GM12878 (cell line): ENCODE measurements around the gene RASL12. TPM values are rescaled to one million over a fixed set of nuclear protein-coding genes. Genes with fewer than 3 reads are reported as not detected.
"Not testable (repeated sequence)": the region's sequence is repeated elsewhere in the genome, so short reads cannot be mapped to it uniquely, and the experiment has no call there.

Experiments used
- ATAC-seq: fragments of 200-7000 bp; cut with Tn5 transposase; 3 replicates; pipeline ENCODE4 v1.9.1; 2020; ENCODE audit warnings: mild to moderate bottlenecking, moderate library complexity
- BruUV-seq: library from RNA; stranded (reverse); fragments of 400-500 nt; replicated peaks from 2 replicates; lab custom pipeline; 2021; lab: Mats Ljungman, UMichigan
- CTCF ChIA-PET: fragments of 300-600 bp; sonication (Branson Sonifier 250); formaldehyde crosslinking; extraction: SDS; loops from one replicate; lab custom pipeline; 2021; ENCODE audit warnings: inconsistent platforms; lab: Yijun Ruan, JAX
- POLR2A ChIA-PET: fragments of 350-600 bp; formaldehyde crosslinking; extraction: SDS; loops from one replicate; lab custom pipeline; 2021; ENCODE audit warnings: inconsistent platforms; lab: Charles Lee
- RAD21 ChIA-PET: fragments of 300-600 bp; sonication (Branson Sonifier 250); formaldehyde crosslinking; loops from one replicate; lab custom pipeline; 2023; ENCODE audit warnings: antibody characterized with exemption; ENCODE audit not compliant: unreplicated experiment; lab: Charles Lee
- SMC1A ChIA-PET: fragments of 300-600 bp; sonication (Branson Sonifier 250); formaldehyde crosslinking; loops from one replicate; lab custom pipeline; 2023; ENCODE audit not compliant: unreplicated experiment, uncharacterized antibody; lab: Charles Lee
- DNase-seq: peaks from one replicate; pipeline ENCODE4 v3.0.0-alpha.2; 2011; ENCODE audit warnings: low read depth, low spot score
- FAIRE-seq: peaks from 3 replicates; lab custom pipeline; 2011; peaks lifted over from hg19 to GRCh38; lab: Jason Lieb, UNC
- H2AFZ ChIP-seq: 2 replicates; pipeline ENCODE4 v1.6.0; 2011; ENCODE audit warnings: low read depth, low read length, control low read depth; ENCODE audit not compliant: control insufficient read depth
- H3K27ac ChIP-seq: 2 replicates; pipeline ENCODE4 v1.5.1; 2011; ENCODE audit warnings: control low read depth; ENCODE audit not compliant: control insufficient read depth, insufficient read depth
- H3K27me3 ChIP-seq, 2 experiments: replicated peaks in 1 of 2; 2 replicates each; pipeline versions ENCODE4 v1.6.0 to v1.6.1; 2011; ENCODE audit warnings: low read length in 1 of 2; ENCODE audit not compliant: control insufficient read depth in 2 of 2, insufficient read depth in 2 of 2
- H3K36me3 ChIP-seq, 2 experiments: 2 replicates each; pipeline ENCODE4 v1.5.1; 2011; ENCODE audit warnings: low read length in 1 of 2; ENCODE audit not compliant: control insufficient read depth in 2 of 2, insufficient read depth in 2 of 2
- H3K4me1 ChIP-seq: 2 replicates; pipeline ENCODE4 v1.6.1; 2011; ENCODE audit warnings: mild to moderate bottlenecking, low read length, moderate library complexity, mixed read lengths; ENCODE audit not compliant: control insufficient read depth, insufficient read depth
- H3K4me2 ChIP-seq: 2 replicates; pipeline ENCODE4 v1.6.0; 2011; ENCODE audit warnings: control low read depth; ENCODE audit not compliant: control insufficient read depth, insufficient read depth
- H3K4me3 ChIP-seq: fragments of 200-600 bp; sonication (generic); 2 replicates; pipeline ENCODE4 v1.5.1; 2016
- H3K79me2 ChIP-seq: 2 replicates; pipeline ENCODE4 v1.6.0; 2011; ENCODE audit warnings: low read length; ENCODE audit not compliant: control insufficient read depth, insufficient read depth
- H3K9ac ChIP-seq: 2 replicates; pipeline ENCODE4 v1.8.0; 2011; ENCODE audit warnings: low read length, control low read depth, mixed read lengths; ENCODE audit not compliant: control insufficient read depth, insufficient read depth
- H3K9me3 ChIP-seq: replicated peaks from 3 replicates; pipeline ENCODE4 v1.5.1; 2011; ENCODE audit warnings: mild to moderate bottlenecking, low read length; ENCODE audit not compliant: control insufficient read depth, insufficient read depth
- H4K20me1 ChIP-seq: 2 replicates; pipeline ENCODE4 v1.6.0; 2011; ENCODE audit not compliant: control insufficient read depth, insufficient read depth
- WGBS: methylation state at CpG from one replicate; pipeline ENCODE4 v1.1.6; 2016; ENCODE audit warnings: low lambda C conversion rate; ENCODE audit not compliant: insufficient replicate concordance, insufficient coverage; ENCODE audit errors: missing lambda C conversion rate; 5-methylcytosine and 5-hydroxymethylcytosine counted together
- in situ Hi-C: fragments of 300-500 bp; cut with MboI; formaldehyde crosslinking; loops from 9 replicates; pipeline ENCODE4 v1.14.3; 2018; ENCODE audit warnings: mixed read lengths
- intact Hi-C: fragments of 100-400 bp; cut with micrococcal nuclease; formaldehyde crosslinking; loops from one replicate; pipeline ENCODE4 v1.14.2; 2022; ENCODE audit not compliant: unreplicated experiment
- polyA plus RNA-seq, 11 experiments: library from polyadenylated mRNA; depleted of rRNA in 4 of 11; unstranded in 6 of 11; stranded (reverse) in 5 of 11; fragments of >200 nt; fragmentation: Nextera tagmentation in 4 of 11; fragmentation: Illumina TruSeq in 1 of 11; extraction: Ambion mirVana in 4 of 11; extraction: Trizol in 1 of 11; gene quantifications; 1 replicate in 1 of 11; 2 replicates in 10 of 11; pipeline versions ENCODE4 v1.2.1 to v1.2.3, GENCODE V29; 2011 to 2016; ENCODE audit warnings: inconsistent platforms in 2 of 11, missing spikeins in 2 of 11, low read depth in 1 of 11
- total RNA-seq, 4 experiments: library from RNA; depleted of rRNA in 3 of 4; stranded (reverse); fragments of >200 nt in 3 of 4; fragmentation: Illumina TruSeq in 1 of 4; extraction: Trizol in 1 of 4; gene quantifications; 2 replicates each; pipeline versions ENCODE4 v1.2.1 to v1.2.3, GENCODE V29; 2013 to 2021
- TF ChIP-seq, protein P1 (sequence below): fragments of 450-650 bp; formaldehyde crosslinking; IDR thresholded peaks from 2 replicates; pipeline ENCODE4 v1.5.0; 2022; ENCODE audit warnings: mild to moderate bottlenecking, missing genetic modification characterization

Gene RASL12
- total and polyA plus RNA-seq, 10 of the 15 experiments (the other 5 are each of a cell fraction or from before 2014, with no cell fraction given): 0.06 to 0.10 TPM; not detected in 8

DNA sequence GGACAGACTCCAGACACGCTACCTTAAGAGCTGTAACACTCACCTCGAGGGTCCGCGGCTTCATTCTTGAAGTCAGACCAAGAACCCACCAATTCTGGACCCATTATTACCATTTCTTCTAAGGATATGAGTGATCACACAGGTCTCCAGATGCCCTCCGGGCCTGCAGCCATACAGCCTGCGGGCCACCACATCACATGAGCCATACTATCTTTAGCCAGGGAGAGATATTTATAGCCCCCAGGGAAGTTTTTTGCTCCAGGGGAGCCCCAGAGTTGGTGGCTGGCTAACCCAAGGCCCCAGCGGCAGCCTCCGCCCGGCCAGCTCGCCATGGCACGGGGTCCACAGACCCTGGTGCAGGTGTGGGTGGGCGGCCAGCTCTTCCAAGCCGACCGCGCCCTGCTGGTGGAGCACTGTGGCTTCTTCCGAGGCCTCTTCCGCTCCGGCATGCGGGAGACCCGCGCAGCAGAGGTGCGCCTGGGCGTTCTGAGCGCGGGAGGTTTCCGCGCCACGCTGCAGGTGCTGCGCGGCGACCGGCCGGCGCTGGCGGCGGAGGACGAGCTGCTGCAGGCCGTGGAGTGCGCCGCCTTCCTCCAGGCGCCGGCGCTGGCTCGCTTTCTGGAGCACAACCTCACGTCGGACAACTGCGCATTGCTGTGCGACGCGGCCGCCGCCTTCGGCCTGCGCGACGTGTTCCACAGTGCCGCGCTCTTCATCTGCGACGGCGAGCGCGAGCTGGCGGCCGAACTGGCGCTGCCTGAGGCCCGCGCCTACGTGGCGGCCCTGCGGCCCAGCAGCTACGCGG lies 8.9 kb upstream of the RASL12 start, which contains the start of gene KBTBD13 (continued):
- TF ChIP-seq, protein P1, sequence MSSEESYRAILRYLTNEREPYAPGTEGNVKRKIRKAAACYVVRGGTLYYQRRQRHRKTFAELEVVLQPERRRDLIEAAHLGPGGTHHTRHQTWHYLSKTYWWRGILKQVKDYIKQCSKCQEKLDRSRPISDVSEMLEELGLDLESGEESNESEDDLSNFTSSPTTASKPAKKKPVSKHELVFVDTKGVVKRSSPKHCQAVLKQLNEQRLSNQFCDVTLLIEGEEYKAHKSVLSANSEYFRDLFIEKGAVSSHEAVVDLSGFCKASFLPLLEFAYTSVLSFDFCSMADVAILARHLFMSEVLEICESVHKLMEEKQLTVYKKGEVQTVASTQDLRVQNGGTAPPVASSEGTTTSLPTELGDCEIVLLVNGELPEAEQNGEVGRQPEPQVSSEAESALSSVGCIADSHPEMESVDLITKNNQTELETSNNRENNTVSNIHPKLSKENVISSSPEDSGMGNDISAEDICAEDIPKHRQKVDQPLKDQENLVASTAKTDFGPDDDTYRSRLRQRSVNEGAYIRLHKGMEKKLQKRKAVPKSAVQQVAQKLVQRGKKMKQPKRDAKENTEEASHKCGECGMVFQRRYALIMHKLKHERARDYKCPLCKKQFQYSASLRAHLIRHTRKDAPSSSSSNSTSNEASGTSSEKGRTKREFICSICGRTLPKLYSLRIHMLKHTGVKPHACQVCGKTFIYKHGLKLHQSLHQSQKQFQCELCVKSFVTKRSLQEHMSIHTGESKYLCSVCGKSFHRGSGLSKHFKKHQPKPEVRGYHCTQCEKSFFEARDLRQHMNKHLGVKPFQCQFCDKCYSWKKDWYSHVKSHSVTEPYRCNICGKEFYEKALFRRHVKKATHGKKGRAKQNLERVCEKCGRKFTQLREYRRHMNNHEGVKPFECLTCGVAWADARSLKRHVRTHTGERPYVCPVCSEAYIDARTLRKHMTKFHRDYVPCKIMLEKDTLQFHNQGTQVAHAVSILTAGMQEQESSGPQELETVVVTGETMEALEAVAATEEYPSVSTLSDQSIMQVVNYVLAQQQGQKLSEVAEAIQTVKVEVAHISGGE (CRISPR knock-in tag): no peak
- TF ChIP-seq, all 136 proteins: peak for 0

DNA sequence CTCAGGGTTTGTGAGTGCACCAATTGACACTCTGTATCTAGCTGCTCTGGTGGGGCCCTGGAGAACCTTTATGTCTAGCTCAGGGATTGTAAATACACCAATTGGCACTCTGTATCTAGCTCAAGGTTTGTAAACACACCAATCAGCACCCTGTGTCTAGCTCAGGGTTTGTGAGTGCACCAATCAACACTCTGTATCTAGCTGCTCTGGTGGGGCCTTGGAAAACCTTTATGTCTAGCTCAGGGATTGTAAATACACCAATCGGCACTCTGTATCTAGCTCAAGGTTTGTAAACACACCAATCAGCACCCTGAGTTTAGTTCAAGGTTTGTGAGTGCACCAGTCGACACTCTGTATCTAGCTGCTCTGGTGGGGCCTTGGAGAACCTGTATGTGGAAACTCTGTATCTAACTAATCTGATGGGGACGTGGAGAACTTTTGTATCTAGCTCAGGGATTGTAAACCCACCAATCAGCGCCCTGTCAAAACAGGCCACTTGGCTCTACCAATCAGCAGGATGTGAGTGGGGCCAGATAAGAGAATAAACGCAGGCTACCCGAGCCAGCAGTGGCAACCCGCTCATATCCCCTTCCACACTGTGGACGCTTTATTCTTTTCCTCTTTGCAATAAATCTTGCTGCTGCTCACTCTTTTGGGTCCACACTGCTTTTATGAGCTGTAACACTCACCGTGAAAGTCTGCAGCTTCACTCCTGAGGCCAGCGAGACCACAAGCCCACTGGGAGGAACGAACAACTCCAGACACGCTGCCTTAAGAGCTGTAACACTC lies 8.0 kb upstream of the RASL12 start:
- intact Hi-C loops, H2AFZ ChIP-seq, H3K9me3 ChIP-seq, H3K36me3 ChIP-seq, BruUV-seq, H3K79me2 ChIP-seq, H3K27me3 ChIP-seq, POLR2A ChIA-PET, DNase-seq, H3K27ac ChIP-seq, ATAC-seq, H3K4me3 ChIP-seq, H3K9ac ChIP-seq, H4K20me1 ChIP-seq, H3K4me1 ChIP-seq, FAIRE-seq, SMC1A ChIA-PET, H3K4me2 ChIP-seq, in situ Hi-C loops: not testable (repeated sequence)
- WGBS: 70% methylated on average over 12 of the region's 12 CpGs
- ChIA-PET RAD21 (interaction anchor here (1.2 kb wide), 1 partner anchor 41 kb away, joined by 3 read pairs; no protein-coding TSS in a partner anchor), CTCF (interaction anchor here (0.8 to 2.6 kb wide), 2 partner anchors 42 kb away, joined by 3 to 17 read pairs; no protein-coding TSS in a partner anchor)

DNA sequence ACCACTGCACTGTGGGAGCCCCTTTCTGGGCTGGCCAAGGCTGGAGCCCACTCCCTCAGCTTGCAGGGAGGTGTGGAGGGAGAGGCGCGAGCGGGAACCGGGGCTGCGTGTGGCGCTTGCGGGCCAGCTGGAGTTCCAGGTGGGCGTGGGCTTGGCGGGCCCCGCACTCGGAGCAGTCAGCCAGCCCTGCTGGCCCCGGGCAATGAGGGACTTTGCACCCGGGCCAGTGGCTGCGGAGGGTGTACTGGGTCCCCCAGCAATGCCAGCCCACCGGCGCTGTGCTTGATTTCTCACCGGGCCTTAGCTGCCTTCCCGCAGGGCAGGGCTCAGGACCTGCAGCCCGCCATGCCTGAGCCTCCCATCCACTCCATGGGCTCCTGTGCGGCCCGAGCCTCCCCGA lies 7.2 kb upstream of the RASL12 start:
- FAIRE-seq, intact Hi-C loops, H3K27me3 ChIP-seq, H3K79me2 ChIP-seq, ATAC-seq, SMC1A ChIA-PET, H3K4me3 ChIP-seq, H2AFZ ChIP-seq, RAD21 ChIA-PET, H3K27ac ChIP-seq, H3K9ac ChIP-seq, H3K4me2 ChIP-seq, BruUV-seq, H3K9me3 ChIP-seq, POLR2A ChIA-PET, H3K36me3 ChIP-seq, DNase-seq, H3K4me1 ChIP-seq, H4K20me1 ChIP-seq, CTCF ChIA-PET, in situ Hi-C loops: not testable (repeated sequence)
- WGBS: 72% methylated on average over 22 of the region's 22 CpGs
